GM12874 (cell line): ENCODE results near the gene BEST4.

Source experiments
- CTCF ChIP-seq: IDR thresholded peaks from 2 replicates; pipeline ENCODE4 v1.5.1; 2011; ENCODE audit warnings: low read depth, mild to moderate bottlenecking, control low read depth, low read length, moderate library complexity; ENCODE audit not compliant: insufficient read depth

The BEST4 gene

DNA sequence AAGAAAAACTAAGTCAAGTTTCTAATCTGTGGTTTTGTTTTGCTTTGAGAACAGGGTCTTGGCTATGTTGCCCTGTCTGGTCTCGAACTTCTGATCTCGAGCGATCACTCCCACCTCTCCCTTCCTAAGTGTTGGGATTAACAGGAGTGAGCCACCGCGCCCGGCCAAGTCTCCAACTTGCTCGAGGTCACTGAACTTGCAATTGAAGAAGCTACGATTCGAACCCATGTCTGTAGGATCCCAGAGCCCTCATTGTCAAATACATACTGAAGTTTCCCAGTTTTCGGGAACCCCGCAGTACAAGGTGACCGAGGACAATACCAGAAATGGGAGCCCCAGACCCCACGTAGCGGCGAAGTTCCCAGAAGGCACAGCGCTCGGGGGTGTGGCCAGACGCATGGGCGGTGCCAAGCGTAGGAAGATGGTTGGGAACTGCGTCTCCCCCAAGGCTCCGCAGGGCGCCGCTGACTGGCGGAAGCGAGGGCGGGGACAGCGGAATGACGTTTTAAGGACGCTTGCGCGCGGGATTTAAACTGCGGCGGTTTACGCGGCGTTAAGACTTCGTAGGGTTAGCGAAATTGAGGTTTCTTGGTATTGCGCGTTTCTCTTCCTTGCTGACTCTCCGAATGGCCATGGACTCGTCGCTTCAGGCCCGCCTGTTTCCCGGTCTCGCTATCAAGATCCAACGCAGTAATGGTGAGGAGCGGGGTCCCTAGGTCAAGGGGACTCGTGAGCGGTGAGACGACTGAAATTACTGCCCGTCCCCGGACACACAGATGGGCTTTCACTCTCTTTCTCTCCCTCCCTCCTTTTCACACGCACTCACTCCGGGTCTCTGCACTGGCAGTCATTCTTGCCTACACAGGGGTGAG, 48.4 kb downstream of the BEST4 start, which contains the start of gene KIF2C:
Gene KIF2C, plus strand, starts transcription at position 531 of the 872 bp plus-strand sequence. Its CDS starts 96 bp downstream, at position 627.
- no peak for TF ChIP-seq CTCF

DNA sequence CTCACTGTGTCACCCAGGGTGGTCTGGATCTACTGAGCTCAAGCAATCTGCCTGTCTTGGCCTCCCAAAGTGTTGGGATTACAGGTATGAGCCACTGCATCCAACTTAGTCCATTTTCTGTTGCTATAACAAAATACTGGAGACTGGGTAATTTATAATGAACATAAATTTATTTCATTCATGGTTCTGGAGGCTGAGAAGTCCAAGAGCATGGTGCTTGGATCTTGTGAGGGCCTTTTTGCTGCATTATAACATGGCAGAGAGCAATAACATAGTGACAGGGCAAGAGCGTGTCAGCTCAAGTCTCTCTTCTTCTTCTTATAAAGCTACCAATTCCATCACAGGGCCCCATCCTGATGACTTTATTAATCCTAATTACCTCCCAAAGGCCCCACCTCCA, 52.0 kb downstream of the BEST4 start:
- no peak for TF ChIP-seq CTCF

DNA sequence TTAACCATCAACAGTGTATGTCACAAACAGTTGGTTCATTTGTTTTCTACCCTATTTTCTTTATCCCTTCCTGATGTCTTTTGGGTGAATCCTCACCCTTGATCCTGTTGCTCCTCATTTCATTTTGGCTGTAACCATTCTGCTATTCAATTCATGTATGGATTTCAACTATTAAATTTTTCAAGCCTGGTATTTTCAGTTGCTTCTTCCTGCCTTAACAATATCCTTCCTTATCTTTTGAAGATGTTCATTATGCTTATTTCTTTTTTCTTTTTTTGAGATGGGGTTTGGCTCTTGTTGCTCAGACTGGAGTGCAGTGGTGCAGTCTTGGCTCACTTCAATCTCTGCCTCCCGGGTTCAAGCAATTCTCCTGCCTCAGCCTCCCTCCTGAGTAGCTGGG, 54.2 kb downstream of the BEST4 start:
- no peak for TF ChIP-seq CTCF
